Measurements from ENCODE around the gene CALML3. TPM values are rescaled to one million over a fixed set of nuclear protein-coding genes. Genes with fewer than 3 reads are reported as not detected.

The CALML3 gene
- total and polyA plus RNA-seq, 10 of the 15 experiments (the other 5 are each of a cell fraction or from before 2014, with no cell fraction given), result not detected

GRCh38 chr10:5538892-5539651, 14.3 kb downstream of the CALML3 start (continued):
- TF ChIP-seq ZBTB4 (CRISPR knock-in tag; IDR thresholded peaks at IDR 0.05) (no peak), SREBF1 (IDR thresholded peaks at IDR 0.05; ENCODE audit: low read length) (no peak), JUND (IDR thresholded peaks at IDR 0.05; ENCODE audit: low read depth, low read length) (no peak), RFX5 (IDR thresholded peaks at IDR 0.05; ENCODE audit: low read depth, low read length) (no peak), TAF1 (IDR thresholded peaks at IDR 0.05; ENCODE audit: borderline replicate concordance, low read depth, low read length) (no peak), JUNB (IDR thresholded peaks at IDR 0.05) (no peak), SMC3 (IDR thresholded peaks at IDR 0.05; ENCODE audit: borderline replicate concordance, low read length) (no peak), SMAD1 (IDR thresholded peaks at IDR 0.05; ENCODE audit: low read depth, partially characterized antibody) (no peak), SKIL (IDR thresholded peaks at IDR 0.05; ENCODE audit: low read depth, poor library complexity, severe bottlenecking) (no peak), USF1 (IDR thresholded peaks at IDR 0.05; ENCODE audit: borderline replicate concordance, extremely low read length, insufficient read depth, low read depth, low read length) (no peak)

All from GM12878 (cell line).